PFSK-1 (cell line): Measurements from ENCODE around the gene ATP11A.

ENCODE experiments used
- FOXP2 ChIP-seq: optimal IDR thresholded peaks from 2 replicates; pipeline ENCODE3; 2011; ENCODE audit warnings: borderline replicate concordance, control low read depth, inconsistent platforms; ENCODE audit not compliant: insufficient read depth; ENCODE audit errors: extremely low read length, extremely low read depth
- POLR2AphosphoS5 ChIP-seq: IDR thresholded peaks from 2 replicates; pipeline ENCODE4 v1.6.1; 2012; ENCODE audit warnings: low read depth, mild to moderate bottlenecking, control low read depth, low read length, moderate library complexity
- REST ChIP-seq, 2 experiments: IDR thresholded peaks; 2 replicates each; pipeline versions ENCODE4 v1.6.1 to v1.8.0; 2011 to 2012; ENCODE audit warnings: low read depth in 2 of 2, low read length in 2 of 2, control low read depth in 1 of 2, inconsistent platforms in 1 of 2, mild to moderate bottlenecking in 1 of 2, moderate library complexity in 1 of 2; ENCODE audit not compliant: insufficient read depth in 1 of 2
- TAF1 ChIP-seq: IDR thresholded peaks from 2 replicates; pipeline ENCODE4 v1.6.1; 2012; ENCODE audit warnings: low read length, control low read depth, borderline replicate concordance; ENCODE audit not compliant: insufficient read depth

- TF ChIP-seq REST (IDR thresholded peaks at IDR 0.05; ENCODE audit: insufficient read depth in 1 of 2, low read depth in 2 of 2, low read length in 2 of 2): no peak
- TF ChIP-seq POLR2AphosphoS5: no peak
- TF ChIP-seq TAF1: no peak
- TF ChIP-seq FOXP2: no peak
Measured at GRCh38 chr13:112741835-112742570, 52.2 kb downstream of the ATP11A start.
